Measurements from ENCODE around the gene FAM131C.
A peak's percentile ranks its signal among the peaks of the same experiment; 100 is the strongest.

The FAM131C gene

GRCh38 chr1:16081636-16082035 is 8.2 kb upstream of the FAM131C start:
- no peaks in the 10 kb centered on the region for H3K36me3 ChIP-seq (ENCODE audit: control insufficient read depth in 2 of 2, insufficient read depth in 1 of 2, low read length in 2 of 2)
- H3K4me1 ChIP-seq (ENCODE audit: control insufficient read depth, insufficient read depth, low read length), result no peaks in the 10 kb centered on the region
- no peaks in the 10 kb centered on the region for H3K9me3 ChIP-seq (ENCODE audit: control insufficient read depth, insufficient read depth, low read depth, low read length)
- H3K4me3 ChIP-seq (ENCODE audit: low read depth, low read length), result no peak overlapping the region
- ChIA-PET CTCF (interaction anchor here (0.5 to 9.7 kb wide), 39 partner anchors 9 to 1221 kb away, joined by 3 to 427 read pairs (median 6); partner anchors contain the start of genes EPHA2 and FAM131C), POLR2A (interaction anchor here (1.3 to 3.0 kb wide), 3 partner anchors 64 to 107 kb away, joined by 5 to 9 read pairs (median 5); no protein-coding TSS in a partner anchor)
- TF ChIP-seq ZNF274 (IDR thresholded peaks at IDR 0.05; ENCODE audit: low read length) (no peak), ZNF274 (tag by site-specific recombination; IDR thresholded peaks at IDR 0.05; ENCODE audit: borderline replicate concordance) (no peak), ZNF560 (tag by site-specific recombination; IDR thresholded peaks at IDR 0.05; ENCODE audit: borderline replicate concordance) (no peak), ZBTB48 (tag by site-specific recombination; IDR thresholded peaks at IDR 0.05) (no peak), ZNF26 (tag by site-specific recombination; IDR thresholded peaks at IDR 0.05) (no peak), KLF9 (tag by site-specific recombination; IDR thresholded peaks at IDR 0.05; ENCODE audit: low read depth) (no peak), ZNF600 (tag by site-specific recombination; IDR thresholded peaks at IDR 0.05) (no peak), ZNF302 (tag by site-specific recombination; IDR thresholded peaks at IDR 0.05; ENCODE audit: low read depth) (no peak)
- H3K27ac ChIP-seq (ENCODE audit: extremely low read depth, low read depth, low read length), result no peak overlapping the region

GRCh38 chr1:16080422-16081150 is 7.1 kb upstream of the FAM131C start:
- CTCF ChIA-PET, result interaction anchor here (0.6 to 9.7 kb wide), 18 partner anchors 8 to 946 kb away, joined by 3 to 427 read pairs (median 8); partner anchors contain the start of genes EPHA2 and FAM131C
- no peaks in the 10 kb centered on the region for H3K4me1 ChIP-seq (ENCODE audit: control insufficient read depth, insufficient read depth, low read length)
- H3K9me3 ChIP-seq (ENCODE audit: control insufficient read depth, insufficient read depth, low read depth, low read length), result no peaks in the 10 kb centered on the region
- H3K4me3 ChIP-seq (ENCODE audit: low read depth, low read length), result no peak overlapping the region
- no peak overlapping the region for H3K27ac ChIP-seq (ENCODE audit: extremely low read depth, low read depth, low read length)
- no peaks in the 10 kb centered on the region for H3K36me3 ChIP-seq (ENCODE audit: control insufficient read depth in 2 of 2, insufficient read depth in 1 of 2, low read length in 2 of 2)
- POLR2A ChIA-PET, result interaction anchor here (0.8 to 3.0 kb wide), 2 partner anchors 21 to 108 kb away, joined by 3 to 9 read pairs; no protein-coding TSS in a partner anchor
- TF ChIP-seq HIC1 (tag by site-specific recombination; IDR thresholded peaks at IDR 0.05) (no peak), ZNF426 (tag by site-specific recombination; IDR thresholded peaks at IDR 0.05) (peak; percentile 49), ZNF266 (tag by site-specific recombination; IDR thresholded peaks at IDR 0.05; ENCODE audit: low read depth) (0 out of 2 replicates have a peak, but pooled peaks have one; percentile 31), ZNF623 (tag by site-specific recombination; IDR thresholded peaks at IDR 0.05) (peak; percentile 94), ZXDB (tag by site-specific recombination; IDR thresholded peaks at IDR 0.05) (0 out of 2 replicates have a peak, but pooled peaks have one; percentile 18), ZNF518A (tag by site-specific recombination; conservative IDR thresholded peaks at IDR 0.05; ENCODE audit: low read depth) (peak; percentile 72), ZNF155 (tag by site-specific recombination; IDR thresholded peaks at IDR 0.05) (no peak), ZNF394 (tag by site-specific recombination; IDR thresholded peaks at IDR 0.05; ENCODE audit: borderline replicate concordance) (peak; percentile 78; the same call in 1 of the 2 replicates), ATF2 (tag by site-specific recombination; IDR thresholded peaks at IDR 0.05; ENCODE audit: low read depth) (no peak), ZBTB11 (tag by site-specific recombination; conservative IDR thresholded peaks at IDR 0.05; ENCODE audit: low read depth) (peak; percentile 49)
